Suprapubic skin (tissue), 4 donors: Measurements from ENCODE around the gene TFRC. TPM values are rescaled to one million over a fixed set of nuclear protein-coding genes. Genes with fewer than 3 reads are reported as not detected.

Experiments
- DNase-seq, 2 donors: peaks; one replicate each; pipeline ENCODE4 v3.0.0-alpha.2; 2019; ENCODE audit warnings: low spot score in 2 of 2
- H3K27ac ChIP-seq: fragments of 200-600 bp; sonication (generic); one replicate; pipeline ENCODE4 v1.5.1; 2019
- H3K27me3 ChIP-seq: fragments of 200-600 bp; sonication (generic); one replicate; pipeline ENCODE4 v1.5.1; 2019
- H3K36me3 ChIP-seq: fragments of 200-600 bp; sonication (generic); one replicate; pipeline ENCODE4 v1.5.1; 2019
- H3K4me1 ChIP-seq: fragments of 200-600 bp; sonication (generic); one replicate; pipeline ENCODE4 v1.5.1; 2019
- H3K4me3 ChIP-seq: fragments of 200-600 bp; sonication (generic); one replicate; pipeline ENCODE4 v1.5.1; 2019; ENCODE audit warnings: mild to moderate bottlenecking
- H3K9me3 ChIP-seq: fragments of 200-600 bp; sonication (generic); one replicate; pipeline ENCODE4 v1.5.1; 2019
- EP300 ChIP-seq: sonication (generic); formaldehyde crosslinking; IDR thresholded peaks from one replicate; pipeline ENCODE4 v1.6.1; 2017; ENCODE audit warnings: antibody characterized with exemption
- POLR2A ChIP-seq, 2 donors: fragments of 450-650 bp; IDR thresholded peaks; one replicate each; pipeline ENCODE4 v1.6.1; 2017; ENCODE audit warnings: antibody characterized with exemption in 2 of 2, mild to moderate bottlenecking in 2 of 2, moderate library complexity in 2 of 2
- POLR2AphosphoS5 ChIP-seq, 3 donors: sonication (generic); formaldehyde crosslinking; IDR thresholded peaks; one replicate each; pipeline ENCODE4 v1.6.1; 2017; ENCODE audit warnings: antibody characterized with exemption in 3 of 3
- WGBS: methylation state at CpG from one replicate; pipeline ENCODE4 v1.1.5; 2018; 5-methylcytosine and 5-hydroxymethylcytosine counted together
- total RNA-seq, 4 donors: library from RNA; depleted of rRNA; stranded (reverse); fragments of >200 nt; gene quantifications; one replicate each; pipeline ENCODE4 v1.1.0, GENCODE V29; 2016
- TF ChIP-seq, protein P1 (sequence below), 2 donors: fragments of 200-600 bp in 1 of 2; fragments of 450-650 bp in 1 of 2; sonication (generic) in 1 of 2; IDR thresholded peaks; one replicate each; pipeline ENCODE4 v1.5.1; 2016 to 2019; ENCODE audit warnings: antibody characterized with exemption in 2 of 2, mild to moderate bottlenecking in 1 of 2, moderate library complexity in 1 of 2

The TFRC gene
- total RNA-seq, 4 donors from 2014 or later: 67.6 to 163 (median 70.4) TPM

DNA sequence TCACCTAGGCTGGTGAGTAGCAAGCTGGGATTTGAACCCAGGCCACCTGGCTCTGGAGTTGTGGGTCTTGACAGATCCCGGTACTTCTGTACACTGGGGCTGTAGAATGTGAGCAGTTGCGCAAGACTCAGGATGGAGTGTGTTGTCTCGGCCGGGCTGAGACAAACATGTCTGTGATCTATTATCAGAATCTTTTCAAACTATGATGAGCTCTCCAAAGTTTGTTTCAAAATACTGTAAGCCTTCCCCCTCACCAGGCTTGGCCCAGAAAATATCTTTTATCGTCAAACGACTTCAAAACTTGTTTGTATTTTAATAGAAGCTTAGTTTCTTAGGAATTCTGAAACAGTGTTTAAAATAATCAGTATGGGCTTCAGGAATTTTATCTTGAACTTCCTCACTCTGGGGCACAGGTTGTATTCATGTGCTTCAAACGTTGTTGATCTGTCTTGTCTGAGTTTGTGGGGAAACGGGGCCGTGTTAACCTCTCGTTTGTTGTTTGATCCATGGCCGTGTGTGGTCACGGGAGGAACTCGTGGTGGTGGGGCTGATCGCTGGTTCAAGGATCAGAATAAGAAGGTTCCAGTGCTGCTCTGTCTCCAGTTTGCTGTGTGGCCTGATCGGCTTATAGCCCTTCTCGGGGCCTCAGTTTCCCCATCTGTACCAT, 40.3 kb upstream of the TFRC start:
- Histone ChIP-seq H3K9me3 (no peaks in the 10 kb centered on the region), H3K27me3 (no peaks in the 10 kb centered on the region), H3K36me3 (no peaks in the 10 kb centered on the region), H3K4me1 (peaks cover 6% of the 10 kb centered on the region), H3K4me3 (no peak overlapping the region), H3K27ac (no peak overlapping the region)
- DNase-seq: no peak
- WGBS: 61% methylated on average over 16 of the region's 16 CpGs
- no peak for TF ChIP-seq POLR2A (IDR thresholded peaks at IDR 0.05)
- TF ChIP-seq, protein P1, sequence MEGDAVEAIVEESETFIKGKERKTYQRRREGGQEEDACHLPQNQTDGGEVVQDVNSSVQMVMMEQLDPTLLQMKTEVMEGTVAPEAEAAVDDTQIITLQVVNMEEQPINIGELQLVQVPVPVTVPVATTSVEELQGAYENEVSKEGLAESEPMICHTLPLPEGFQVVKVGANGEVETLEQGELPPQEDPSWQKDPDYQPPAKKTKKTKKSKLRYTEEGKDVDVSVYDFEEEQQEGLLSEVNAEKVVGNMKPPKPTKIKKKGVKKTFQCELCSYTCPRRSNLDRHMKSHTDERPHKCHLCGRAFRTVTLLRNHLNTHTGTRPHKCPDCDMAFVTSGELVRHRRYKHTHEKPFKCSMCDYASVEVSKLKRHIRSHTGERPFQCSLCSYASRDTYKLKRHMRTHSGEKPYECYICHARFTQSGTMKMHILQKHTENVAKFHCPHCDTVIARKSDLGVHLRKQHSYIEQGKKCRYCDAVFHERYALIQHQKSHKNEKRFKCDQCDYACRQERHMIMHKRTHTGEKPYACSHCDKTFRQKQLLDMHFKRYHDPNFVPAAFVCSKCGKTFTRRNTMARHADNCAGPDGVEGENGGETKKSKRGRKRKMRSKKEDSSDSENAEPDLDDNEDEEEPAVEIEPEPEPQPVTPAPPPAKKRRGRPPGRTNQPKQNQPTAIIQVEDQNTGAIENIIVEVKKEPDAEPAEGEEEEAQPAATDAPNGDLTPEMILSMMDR (IDR thresholded peaks at IDR 0.05): no peak
- TF ChIP-seq POLR2AphosphoS5 (IDR thresholded peaks at IDR 0.05): no peak
- TF ChIP-seq EP300: no peak

- Histone ChIP-seq H3K27me3 (no peaks in the 10 kb centered on the region), H3K27ac (no peak overlapping the region), H3K36me3 (no peaks in the 10 kb centered on the region), H3K9me3 (no peaks in the 10 kb centered on the region), H3K4me1 (peaks cover 6% of the 10 kb centered on the region), H3K4me3 (no peak overlapping the region)
- 91% methylated on average over 11 of the region's 11 CpGs for WGBS
- no peak for DNase-seq
- TF ChIP-seq POLR2A (IDR thresholded peaks at IDR 0.05) (no peak), EP300 (no peak), POLR2AphosphoS5 (IDR thresholded peaks at IDR 0.05) (no peak)
- TF ChIP-seq, protein P1 (IDR thresholded peaks at IDR 0.05): no peak
Measured at GRCh38 chr3:196121066-196121465, 39.2 kb upstream of the TFRC start.

DNA sequence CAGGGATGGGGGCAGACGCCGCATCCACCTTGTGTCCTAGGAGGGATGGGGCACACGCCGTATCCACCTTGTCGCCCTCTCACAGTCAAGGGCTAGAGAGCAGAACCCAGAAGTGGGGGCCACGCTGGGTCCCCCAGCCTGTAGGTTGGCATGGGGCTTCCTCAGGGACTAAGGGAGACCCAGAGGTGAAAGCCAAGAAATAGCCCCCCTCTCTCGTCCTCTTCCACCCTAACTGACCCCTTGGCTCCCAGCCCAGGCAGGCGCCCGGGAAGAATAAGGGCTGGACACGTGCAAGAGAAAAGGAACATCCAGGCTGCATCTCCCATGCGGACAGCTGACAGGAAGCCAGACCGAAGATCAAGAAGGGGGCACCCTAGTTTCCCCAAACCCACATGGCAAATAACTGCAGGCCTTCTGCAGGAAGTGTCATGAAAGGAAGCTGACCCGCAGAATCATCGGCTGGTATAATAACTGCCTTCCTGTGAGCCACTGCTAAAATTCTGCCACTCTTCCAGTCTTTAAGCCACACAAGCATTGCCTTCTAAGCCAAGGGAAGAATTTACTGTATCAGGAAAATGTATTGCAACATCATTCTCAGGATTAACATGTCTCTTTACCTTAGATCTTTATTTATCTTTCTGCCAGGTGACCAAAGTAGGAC, 38.5 kb upstream of the TFRC start:
- Histone ChIP-seq H3K27me3 (no peaks in the 10 kb centered on the region), H3K9me3 (no peaks in the 10 kb centered on the region), H3K36me3 (no peaks in the 10 kb centered on the region), H3K4me3 (no peak overlapping the region), H3K4me1 (peaks cover 6% of the 10 kb centered on the region), H3K27ac (no peak overlapping the region)
- no peak for TF ChIP-seq POLR2A (IDR thresholded peaks at IDR 0.05)
- TF ChIP-seq POLR2AphosphoS5 (IDR thresholded peaks at IDR 0.05): no peak
- no peak for TF ChIP-seq EP300
- TF ChIP-seq, protein P1 (IDR thresholded peaks at IDR 0.05): no peak
- 60% methylated on average over 11 of the region's 14 CpGs for WGBS
- no peak for DNase-seq

DNA sequence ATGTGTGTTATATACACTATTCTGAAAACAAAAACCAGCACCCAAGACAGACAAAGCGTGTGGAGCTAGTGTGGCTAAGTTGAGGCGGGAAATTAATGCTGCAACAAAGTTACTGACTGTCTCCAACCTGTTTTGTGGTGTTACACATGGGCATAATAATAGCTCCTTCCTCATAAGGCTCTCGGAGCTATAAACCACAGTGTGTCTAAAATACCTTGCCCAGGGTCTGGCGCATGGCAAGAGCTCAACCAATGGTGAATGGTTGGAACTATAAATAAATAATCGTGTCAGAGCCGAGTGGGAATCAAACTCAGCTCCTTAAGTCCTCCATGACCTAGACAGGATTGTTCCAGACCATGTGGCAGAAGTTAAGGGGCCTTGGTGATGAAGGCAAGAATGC, 35.9 kb upstream of the TFRC start:
- Histone ChIP-seq H3K4me3 (no peak overlapping the region), H3K27ac (no peak overlapping the region), H3K36me3 (no peaks in the 10 kb centered on the region), H3K9me3 (no peaks in the 10 kb centered on the region), H3K4me1 (peaks cover 6% of the 10 kb centered on the region), H3K27me3 (no peaks in the 10 kb centered on the region)
- WGBS: 69% methylated on average over 6 of the region's 6 CpGs
- no peak for DNase-seq
- no peak for TF ChIP-seq POLR2A (IDR thresholded peaks at IDR 0.05)
- no peak for TF ChIP-seq POLR2AphosphoS5 (IDR thresholded peaks at IDR 0.05)
- TF ChIP-seq, protein P1 (IDR thresholded peaks at IDR 0.05): no peak
- TF ChIP-seq EP300: no peak

GRCh38 chr3:196115678-196116083, 33.8 kb upstream of the TFRC start:
- DNase-seq: no peak
- 86% methylated on average over 3 of the region's 3 CpGs for WGBS
- TF ChIP-seq, protein P1 (IDR thresholded peaks at IDR 0.05): no peak
- TF ChIP-seq EP300 (no peak), POLR2A (IDR thresholded peaks at IDR 0.05) (no peak), POLR2AphosphoS5 (IDR thresholded peaks at IDR 0.05) (no peak)
- Histone ChIP-seq H3K9me3 (no peaks in the 10 kb centered on the region), H3K36me3 (no peaks in the 10 kb centered on the region), H3K4me3 (no peak overlapping the region), H3K27me3 (no peaks in the 10 kb centered on the region), H3K27ac (no peak overlapping the region), H3K4me1 (no peaks in the 10 kb centered on the region)
